Ovary (tissue), 3 donors: ENCODE results near the gene KRT39.

Experiments used
- CTCF ChIP-seq, 3 donors: fragments of 450-650 bp in 2 of 3; fragments of 200-600 bp in 1 of 3; IDR thresholded peaks; one replicate each; pipeline versions ENCODE4 v1.5.1 to v1.8.0; 2016 to 2022; ENCODE audit warnings: antibody characterized with exemption in 3 of 3, mild to moderate bottlenecking in 1 of 3
- EP300 ChIP-seq: sonication (generic); formaldehyde crosslinking; IDR thresholded peaks from one replicate; pipeline ENCODE4 v1.6.1; 2017; ENCODE audit warnings: antibody characterized with exemption
- POLR2A ChIP-seq: fragments of 450-650 bp; IDR thresholded peaks from one replicate; pipeline ENCODE4 v1.6.1; 2017; ENCODE audit warnings: antibody characterized with exemption, mild to moderate bottlenecking, moderate library complexity
- donor health status: DM: no; HTN: no; CAD: no.

GRCh38 chr17:40974366-40974765 is 7.6 kb upstream of the KRT39 start:
- no peak for TF ChIP-seq EP300
- TF ChIP-seq POLR2A: no peak
- TF ChIP-seq CTCF (IDR thresholded peaks at IDR 0.05): no peak
